Right forelimb (tissue), 1 donor: ENCODE data around the gene MAN1B1.
"Not testable (repeated sequence)": the region's sequence is repeated elsewhere in the genome, so short reads cannot be mapped to it uniquely, and the experiment has no call there.

Source experiments
- DNase-seq: peaks from one replicate; pipeline ENCODE4 v3.0.0-alpha.2; 2018

Gene MAN1B1

GRCh38 chr9:137130176-137130755, 43.5 kb downstream of the MAN1B1 start:
- DNase-seq: no peak

- no peak for DNase-seq
Measured at GRCh38 chr9:137134191-137134590, 47.4 kb downstream of the MAN1B1 start.

GRCh38 chr9:137135154-137135553, 48.4 kb downstream of the MAN1B1 start:
- not testable (repeated sequence) for DNase-seq

GRCh38 chr9:137136261-137136880, 49.6 kb downstream of the MAN1B1 start:
- DNase-seq: no peak

GRCh38 chr9:137136881-137137607, 50.3 kb downstream of the MAN1B1 start:
- no peak for DNase-seq

- DNase-seq: no peak
Measured at GRCh38 chr9:137138058-137138721, 51.4 kb downstream of the MAN1B1 start.

- peak; percentile 70 for DNase-seq
Measured at GRCh38 chr9:137138722-137139467, 52.1 kb downstream of the MAN1B1 start, which contains the start of gene GRIN1. GRIN1 (plus strand) TSS chr9:137139154; CDS start chr9:137139487, 333 bp downstream.

- no peak for DNase-seq
Measured at GRCh38 chr9:137139468-137140150, 52.8 kb downstream of the MAN1B1 start.

GRCh38 chr9:137140151-137141012, 53.6 kb downstream of the MAN1B1 start:
- no peak for DNase-seq

- no peak for DNase-seq
Measured at GRCh38 chr9:137141050-137141810, 54.4 kb downstream of the MAN1B1 start.

GRCh38 chr9:137141976-137142936, 55.5 kb downstream of the MAN1B1 start:
- no peak for DNase-seq

GRCh38 chr9:137143459-137143858, 56.7 kb downstream of the MAN1B1 start:
- no peak for DNase-seq

- DNase-seq: no peak
Measured at GRCh38 chr9:137145731-137146526, 59.1 kb downstream of the MAN1B1 start.

- no peak for DNase-seq
Measured at GRCh38 chr9:137146527-137146918, 59.7 kb downstream of the MAN1B1 start.

GRCh38 chr9:137147091-137147792, 60.5 kb downstream of the MAN1B1 start:
- DNase-seq: no peak

- no peak for DNase-seq
Measured at GRCh38 chr9:137147793-137148160, 61.0 kb downstream of the MAN1B1 start.

GRCh38 chr9:137148242-137148641, 61.5 kb downstream of the MAN1B1 start:
- no peak for DNase-seq

- DNase-seq: no peak
Measured at GRCh38 chr9:137148661-137149060, 61.9 kb downstream of the MAN1B1 start.
